Measurements from ENCODE around the gene CDSN.
"Not testable (repeated sequence)": the region's sequence is repeated elsewhere in the genome, so short reads cannot be mapped to it uniquely, and the experiment has no call there.

DNA sequence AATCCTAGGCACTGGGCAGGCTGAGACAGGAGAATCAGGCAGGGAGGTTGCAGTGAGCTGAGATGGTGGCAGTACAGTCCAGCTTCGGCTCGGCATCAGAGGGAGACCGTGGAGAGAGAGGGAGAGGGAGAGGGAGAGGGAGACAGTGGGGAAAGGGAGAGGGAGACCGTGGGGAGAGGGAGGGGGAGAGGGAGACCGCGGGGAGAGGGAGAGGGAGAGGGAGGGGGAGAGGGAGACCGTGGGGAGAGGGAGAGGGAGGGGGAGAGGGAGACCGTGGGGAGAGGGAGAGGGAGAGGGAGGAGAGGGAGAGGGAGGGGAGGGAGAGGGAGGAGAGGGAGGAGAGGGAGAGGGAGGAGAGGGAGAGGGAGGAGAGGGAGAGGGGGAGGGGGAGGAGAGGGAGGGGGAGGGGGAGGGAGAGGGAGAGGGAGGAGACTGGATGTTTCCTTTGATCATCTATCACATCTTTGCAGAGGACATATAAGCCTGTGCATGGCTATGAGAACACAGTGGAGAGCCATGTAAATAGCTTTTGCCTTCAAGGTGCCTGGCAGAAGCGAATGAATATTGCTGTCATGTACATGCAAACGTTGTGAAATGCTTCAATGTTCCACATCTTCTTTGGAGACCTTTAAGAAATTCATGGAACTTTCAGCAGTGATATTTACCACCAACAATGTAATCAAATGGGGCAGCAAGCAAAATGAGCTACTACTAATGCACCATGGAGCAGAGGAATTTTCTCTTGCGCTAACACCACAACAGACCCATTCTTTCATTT is 52.2 kb downstream of the CDSN start:
- TF ChIP-seq, protein P1, sequence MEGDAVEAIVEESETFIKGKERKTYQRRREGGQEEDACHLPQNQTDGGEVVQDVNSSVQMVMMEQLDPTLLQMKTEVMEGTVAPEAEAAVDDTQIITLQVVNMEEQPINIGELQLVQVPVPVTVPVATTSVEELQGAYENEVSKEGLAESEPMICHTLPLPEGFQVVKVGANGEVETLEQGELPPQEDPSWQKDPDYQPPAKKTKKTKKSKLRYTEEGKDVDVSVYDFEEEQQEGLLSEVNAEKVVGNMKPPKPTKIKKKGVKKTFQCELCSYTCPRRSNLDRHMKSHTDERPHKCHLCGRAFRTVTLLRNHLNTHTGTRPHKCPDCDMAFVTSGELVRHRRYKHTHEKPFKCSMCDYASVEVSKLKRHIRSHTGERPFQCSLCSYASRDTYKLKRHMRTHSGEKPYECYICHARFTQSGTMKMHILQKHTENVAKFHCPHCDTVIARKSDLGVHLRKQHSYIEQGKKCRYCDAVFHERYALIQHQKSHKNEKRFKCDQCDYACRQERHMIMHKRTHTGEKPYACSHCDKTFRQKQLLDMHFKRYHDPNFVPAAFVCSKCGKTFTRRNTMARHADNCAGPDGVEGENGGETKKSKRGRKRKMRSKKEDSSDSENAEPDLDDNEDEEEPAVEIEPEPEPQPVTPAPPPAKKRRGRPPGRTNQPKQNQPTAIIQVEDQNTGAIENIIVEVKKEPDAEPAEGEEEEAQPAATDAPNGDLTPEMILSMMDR (IDR thresholded peaks at IDR 0.05) = not testable (repeated sequence)
- not testable (repeated sequence) for TF ChIP-seq POLR2A (IDR thresholded peaks at IDR 0.05)

All from esophagus squamous epithelium (tissue), 4 donors.